ENCODE data around the gene SYT5. TPM values are rescaled to one million over a fixed set of nuclear protein-coding genes. Genes with fewer than 3 reads are reported as not detected.
"Not testable (repeated sequence)": the region's sequence is repeated elsewhere in the genome, so short reads cannot be mapped to it uniquely, and the experiment has no call there.

Gene SYT5
- total RNA-seq, 1 experiment from 2014 or later, result 1.1 TPM

GRCh38 chr19:55157064-55157908, 22.8 kb downstream of the SYT5 start, which contains the start of gene TNNI3:
TSS of gene TNNI3 (minus strand) at chr19:55157732. CDS start at chr19:55157589, 143 bp downstream.
- in situ Hi-C loops (cut with HindIII; ENCODE audit: low pct_unique_long_range_greater_than_20kb, low sequenced_read_pairs), result no loop called here
- no peak for DNase-seq (ENCODE audit: low read depth, low spot score)

- peak; percentile 60 for DNase-seq (ENCODE audit: low read depth, low spot score)
- in situ Hi-C loops (cut with HindIII; ENCODE audit: low pct_unique_long_range_greater_than_20kb, low sequenced_read_pairs), result no loop called here
Measured at GRCh38 chr19:55156202-55157063, 23.7 kb downstream of the SYT5 start.

GRCh38 chr19:55155784-55156183, 24.3 kb downstream of the SYT5 start:
- in situ Hi-C loops (cut with HindIII; ENCODE audit: low pct_unique_long_range_greater_than_20kb, low sequenced_read_pairs); DNase-seq (ENCODE audit: low read depth, low spot score): not testable (repeated sequence)

- in situ Hi-C loops (cut with HindIII; ENCODE audit: low pct_unique_long_range_greater_than_20kb, low sequenced_read_pairs), result no loop called here
- no peak for DNase-seq (ENCODE audit: low read depth, low spot score)
Measured at GRCh38 chr19:55153652-55154264, 26.3 kb downstream of the SYT5 start.

- in situ Hi-C loops (cut with HindIII; ENCODE audit: low pct_unique_long_range_greater_than_20kb, low sequenced_read_pairs), result no loop called here
- no peak for DNase-seq (ENCODE audit: low read depth, low spot score)
Measured at GRCh38 chr19:55152017-55152416, 28.1 kb downstream of the SYT5 start.

- in situ Hi-C loops (cut with HindIII; ENCODE audit: low pct_unique_long_range_greater_than_20kb, low sequenced_read_pairs), result no loop called here
Measured at GRCh38 chr19:55149078-55150003, 30.7 kb downstream of the SYT5 start, which contains the start of gene TNNT1. TSS of gene TNNT1 (minus strand) at chr19:55149206. CDS start at chr19:55147157, 2,049 bp downstream.

GRCh38 chr19:55147545-55148251, 32.4 kb downstream of the SYT5 start:
- in situ Hi-C loops (cut with HindIII; ENCODE audit: low pct_unique_long_range_greater_than_20kb, low sequenced_read_pairs), result no loop called here
- DNase-seq (ENCODE audit: low read depth, low spot score), result no peak

More at GRCh38 chr19:55149078-55150003, 30.7 kb downstream of the SYT5 start, which contains the start of gene TNNT1:
- no peak for DNase-seq (ENCODE audit: low read depth, low spot score)

GRCh38 chr19:55146705-55147273, 33.3 kb downstream of the SYT5 start:
- peak; percentile 68 for DNase-seq (ENCODE audit: low read depth, low spot score)
- in situ Hi-C loops (cut with HindIII; ENCODE audit: low pct_unique_long_range_greater_than_20kb, low sequenced_read_pairs), result no loop called here

GRCh38 chr19:55146078-55146704, 33.9 kb downstream of the SYT5 start:
- peak; percentile 70 for DNase-seq (ENCODE audit: low read depth, low spot score)
- in situ Hi-C loops (cut with HindIII; ENCODE audit: low pct_unique_long_range_greater_than_20kb, low sequenced_read_pairs), result no loop called here

- DNase-seq (ENCODE audit: low read depth, low spot score), result no peak
- in situ Hi-C loops (cut with HindIII; ENCODE audit: low pct_unique_long_range_greater_than_20kb, low sequenced_read_pairs), result no loop called here
Measured at GRCh38 chr19:55145232-55145631, 34.9 kb downstream of the SYT5 start.

- in situ Hi-C loops (cut with HindIII; ENCODE audit: low pct_unique_long_range_greater_than_20kb, low sequenced_read_pairs), result no loop called here
- no peak for DNase-seq (ENCODE audit: low read depth, low spot score)
Measured at GRCh38 chr19:55141696-55142095, 38.4 kb downstream of the SYT5 start.

- in situ Hi-C loops (cut with HindIII; ENCODE audit: low pct_unique_long_range_greater_than_20kb, low sequenced_read_pairs), result no loop called here
Measured at GRCh38 chr19:55137915-55138314, 42.2 kb downstream of the SYT5 start.

GRCh38 chr19:55136399-55137102, 43.5 kb downstream of the SYT5 start:
- in situ Hi-C loops (cut with HindIII; ENCODE audit: low pct_unique_long_range_greater_than_20kb, low sequenced_read_pairs), result no loop called here
- no peak for DNase-seq (ENCODE audit: low read depth, low spot score)

More at GRCh38 chr19:55137915-55138314, 42.2 kb downstream of the SYT5 start:
- DNase-seq (ENCODE audit: low read depth, low spot score), result no peak

- in situ Hi-C loops (cut with HindIII; ENCODE audit: low pct_unique_long_range_greater_than_20kb, low sequenced_read_pairs), result no loop called here
- no peak for DNase-seq (ENCODE audit: low read depth, low spot score)
Measured at GRCh38 chr19:55134736-55135135, 45.4 kb downstream of the SYT5 start.
